GM20431 (cell line): ENCODE results near the gene FBXO45.
"Not testable (repeated sequence)": the region's sequence is repeated elsewhere in the genome, so short reads cannot be mapped to it uniquely, and the experiment has no call there.

Experiments used
- in situ Hi-C: fragments of 300-500 bp; cut with MseI, MboI; formaldehyde crosslinking; loops from one replicate; pipeline ENCODE4 v1.15.0; 2020; ENCODE audit warnings: low sequenced_read_pairs; ENCODE audit not compliant: unreplicated experiment

The FBXO45 gene

GRCh38 chr3:196554205-196554604 is 14.3 kb upstream of the FBXO45 start:
- in situ Hi-C loops: no loop called here

GRCh38 chr3:196555295-196555694 is 13.2 kb upstream of the FBXO45 start:
- in situ Hi-C loops: no loop called here

DNA sequence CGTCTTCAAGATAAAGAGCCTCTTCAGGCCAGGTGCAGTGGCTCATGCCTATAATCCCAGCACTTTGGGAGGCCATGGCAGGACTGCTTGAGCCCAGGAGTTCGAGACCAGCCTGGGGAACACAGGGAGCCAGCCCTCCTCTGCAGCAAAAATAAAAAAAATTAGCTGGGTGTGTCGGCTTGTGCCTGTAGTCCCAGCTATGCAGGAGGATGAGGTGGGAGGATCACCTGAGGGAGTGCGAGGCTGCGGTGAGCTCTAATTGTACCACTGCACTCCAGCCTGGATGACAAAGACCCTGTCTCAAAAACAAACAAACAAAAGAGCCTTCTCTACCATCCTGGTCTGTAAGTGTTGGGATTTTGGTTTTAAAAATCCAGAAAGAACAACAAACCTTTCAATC is 11.2 kb upstream of the FBXO45 start:
- in situ Hi-C loops: no loop called here

- in situ Hi-C loops: no loop called here
These were observed 10.0 kb upstream of the FBXO45 start for GRCh38 chr3:196558476-196558875.

DNA sequence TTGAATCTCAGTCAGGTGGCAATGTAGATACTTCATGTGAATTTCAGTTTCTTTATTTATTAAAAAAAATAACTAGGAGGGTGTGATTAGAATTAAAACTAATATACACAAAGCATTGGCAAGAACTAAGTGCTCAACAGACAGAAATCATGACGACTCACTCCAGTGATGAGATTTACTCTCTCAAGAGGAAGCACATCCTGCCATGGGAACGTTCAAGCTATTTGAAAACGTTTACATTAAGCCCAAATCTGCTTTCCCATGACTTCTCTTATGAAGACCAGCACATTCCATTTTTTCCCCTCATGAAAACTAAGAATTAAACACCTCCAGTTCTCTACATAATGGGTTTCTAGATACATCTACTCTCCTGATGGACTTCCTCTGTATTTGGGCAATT is 8.6 kb upstream of the FBXO45 start:
- in situ Hi-C loops: no loop called here

DNA sequence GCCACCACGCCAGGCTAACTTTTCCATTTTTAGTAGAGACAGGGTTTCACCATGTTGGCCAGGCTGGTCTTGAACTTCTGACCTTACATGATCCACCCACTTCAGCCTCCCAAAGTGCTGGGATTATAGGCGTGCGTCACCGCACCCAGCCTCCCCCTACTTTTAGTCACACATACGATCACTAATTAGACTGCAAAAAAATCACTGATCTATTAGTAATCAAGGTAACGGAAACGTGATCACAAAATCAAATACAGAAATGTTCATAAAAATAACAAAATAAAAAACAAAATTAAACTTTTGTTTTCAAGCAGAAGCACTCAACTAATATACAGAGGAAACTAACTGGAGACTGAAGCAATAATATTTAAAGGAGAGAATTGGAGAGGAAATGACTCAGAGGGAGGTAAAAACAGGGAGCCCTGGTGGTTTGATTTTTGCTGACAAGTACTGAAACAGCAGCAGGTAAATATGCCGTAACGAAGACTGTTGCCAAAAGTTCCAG is 4.7 kb upstream of the FBXO45 start:
- in situ Hi-C loops: no loop called here

DNA sequence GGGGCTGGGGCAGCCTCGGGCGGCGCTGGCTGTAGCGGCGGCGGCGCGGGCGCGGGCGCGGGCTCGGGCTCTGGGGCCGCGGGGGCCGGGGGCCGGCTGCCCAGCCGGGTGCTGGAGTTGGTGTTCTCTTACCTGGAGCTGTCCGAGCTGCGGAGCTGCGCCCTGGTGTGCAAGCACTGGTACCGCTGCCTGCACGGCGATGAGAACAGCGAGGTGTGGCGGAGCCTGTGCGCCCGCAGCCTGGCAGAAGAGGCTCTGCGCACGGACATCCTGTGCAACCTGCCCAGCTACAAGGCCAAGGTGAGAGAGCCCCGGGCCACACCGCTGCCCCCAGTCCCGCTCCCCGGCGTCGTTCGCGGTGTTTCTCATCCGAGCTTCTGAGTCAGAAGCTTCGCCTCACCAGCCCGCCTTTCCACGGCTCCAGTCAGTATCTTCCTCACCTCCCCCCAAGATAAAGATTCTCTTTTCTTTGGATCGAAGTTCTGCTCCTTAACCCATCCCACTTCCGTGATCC is 600 bp downstream of the FBXO45 start:
- in situ Hi-C loops: no loop called here

- in situ Hi-C loops: not testable (repeated sequence)
These were observed 1.9 kb downstream of the FBXO45 start for GRCh38 chr3:196570332-196570731.

DNA sequence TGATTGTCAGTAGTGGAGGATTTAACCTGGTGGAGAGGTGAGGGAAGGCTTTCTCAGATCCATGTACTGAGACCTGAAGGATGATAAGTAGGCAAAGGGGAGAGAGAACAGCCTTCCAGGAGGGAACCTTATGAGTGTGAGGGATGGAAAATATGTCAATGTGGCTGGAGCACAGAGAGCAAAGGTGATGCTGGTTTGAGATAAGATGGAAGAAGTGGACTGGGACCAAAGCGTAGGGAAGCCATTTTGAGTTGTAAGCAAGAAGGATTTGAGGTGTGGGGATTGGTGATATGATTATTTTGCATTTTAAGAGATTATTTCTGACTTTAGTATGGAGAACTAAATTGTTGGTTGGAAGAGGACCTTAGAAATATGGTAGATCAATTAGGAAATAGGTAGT is 3.9 kb downstream of the FBXO45 start:
- in situ Hi-C loops: no loop called here

- in situ Hi-C loops: no loop called here
These were observed 16.7 kb downstream of the FBXO45 start for GRCh38 chr3:196585044-196585757.

- in situ Hi-C loops: no loop called here
These were observed 21.8 kb downstream of the FBXO45 start for GRCh38 chr3:196590279-196590678.

GRCh38 chr3:196596355-196596754 is 27.9 kb downstream of the FBXO45 start:
- in situ Hi-C loops: no loop called here

- in situ Hi-C loops: not testable (repeated sequence)
These were observed 29.7 kb downstream of the FBXO45 start for GRCh38 chr3:196597971-196598733.

DNA sequence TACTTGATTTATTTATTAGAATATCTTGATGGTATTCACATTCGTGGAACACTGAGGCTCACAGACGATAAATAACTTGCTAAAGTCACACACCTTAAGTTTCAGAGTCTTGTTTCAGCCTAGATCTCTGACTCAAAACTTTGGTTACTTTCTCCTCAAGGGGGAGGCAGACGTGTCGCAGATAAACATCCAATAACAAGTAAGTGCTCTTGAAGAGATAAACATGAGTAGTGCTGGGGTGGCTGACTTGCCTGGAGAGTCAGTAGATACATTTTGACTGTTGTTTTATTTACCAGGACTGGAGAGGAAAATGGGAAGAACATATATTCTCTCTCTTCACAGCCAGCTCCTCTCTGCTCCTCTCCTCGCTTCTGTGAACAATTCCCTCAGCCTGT is 31.3 kb downstream of the FBXO45 start:
- in situ Hi-C loops: no loop called here

GRCh38 chr3:196600359-196600758 is 31.9 kb downstream of the FBXO45 start:
- in situ Hi-C loops: no loop called here

DNA sequence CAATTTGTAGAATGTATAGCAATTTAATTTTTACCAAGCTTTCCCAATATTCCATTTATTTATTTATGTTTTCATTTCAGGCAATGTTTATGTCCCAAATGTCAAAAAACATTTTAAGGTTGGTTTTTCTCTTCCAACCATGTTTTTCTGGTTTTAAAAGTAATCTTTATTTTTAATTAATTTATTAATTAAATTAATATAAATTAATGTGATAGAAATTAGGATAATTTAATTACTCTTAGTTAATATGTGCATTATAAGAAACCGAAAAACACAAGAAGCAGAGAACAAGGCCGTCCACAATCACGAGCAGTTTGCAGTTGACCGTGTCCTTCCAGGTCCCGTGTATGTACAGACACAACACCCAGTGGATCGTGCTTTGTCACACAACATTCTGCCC is 34.2 kb downstream of the FBXO45 start:
- in situ Hi-C loops: no loop called here

- in situ Hi-C loops: no loop called here
These were observed 35.2 kb downstream of the FBXO45 start for GRCh38 chr3:196603683-196604082.

- in situ Hi-C loops: no loop called here
These were observed 36.1 kb downstream of the FBXO45 start for GRCh38 chr3:196604548-196604947.

GRCh38 chr3:196608693-196609092 is 40.2 kb downstream of the FBXO45 start:
- in situ Hi-C loops: no loop called here

DNA sequence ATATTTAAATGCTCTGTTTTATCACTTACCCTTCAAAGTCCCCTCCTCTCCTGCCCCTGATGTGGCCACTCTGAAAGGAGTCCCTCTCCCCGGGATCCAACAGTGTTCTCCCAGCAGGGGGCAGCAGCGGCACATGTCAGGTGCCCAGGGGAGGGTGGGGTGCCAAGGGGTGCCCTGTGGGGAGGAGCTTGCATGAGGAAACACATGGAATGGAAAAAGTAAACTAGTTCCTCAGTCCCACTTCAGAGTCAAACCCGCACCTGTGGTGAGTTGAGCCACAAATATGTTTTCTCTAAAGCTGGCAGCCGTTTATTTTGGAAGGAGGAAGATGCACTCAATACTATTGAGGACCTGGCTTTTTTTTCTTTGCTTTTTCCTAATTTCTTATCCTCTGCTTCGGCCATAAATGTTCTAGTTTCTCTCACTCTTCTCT is 40.9 kb downstream of the FBXO45 start:
- in situ Hi-C loops: no loop called here
